ENCODE measurements around the gene YIPF1.

YIPF1 gene

GRCh38 chr1:53906121-53906520 is 16.5 kb upstream of the YIPF1 start:
- no peak for TF ChIP-seq CTCF (IDR thresholded peaks at IDR 0.05)
- DNase-seq (ENCODE audit: low spot score): no peak
- H3K4me3 ChIP-seq: no peak overlapping the region
- no peak overlapping the region for H3K27ac ChIP-seq

- no peak for DNase-seq (ENCODE audit: low spot score)
- Histone ChIP-seq H3K4me3 (no peak overlapping the region), H3K27ac (no peak overlapping the region)
- TF ChIP-seq CTCF (IDR thresholded peaks at IDR 0.05): no peak
Observed at GRCh38 chr1:53905509-53905908, 15.9 kb upstream of the YIPF1 start.

- Histone ChIP-seq H3K27ac (no peak overlapping the region), H3K4me3 (no peak overlapping the region)
- DNase-seq (ENCODE audit: low spot score): no peak
- TF ChIP-seq CTCF (IDR thresholded peaks at IDR 0.05): no peak
Observed at GRCh38 chr1:53902235-53903138, 12.9 kb upstream of the YIPF1 start.

- TF ChIP-seq CTCF (IDR thresholded peaks at IDR 0.05): no peak
- DNase-seq (ENCODE audit: low spot score): no peak
- Histone ChIP-seq H3K27ac (no peak overlapping the region), H3K4me3 (no peak overlapping the region)
Observed at GRCh38 chr1:53899708-53900107, 10.1 kb upstream of the YIPF1 start.

- DNase-seq (ENCODE audit: low spot score): no peak
- TF ChIP-seq CTCF (IDR thresholded peaks at IDR 0.05): no peak
- Histone ChIP-seq H3K4me3 (no peak overlapping the region), H3K27ac (no peak overlapping the region)
Observed at GRCh38 chr1:53899206-53899628, 9.6 kb upstream of the YIPF1 start.

GRCh38 chr1:53896635-53897229 is 7.1 kb upstream of the YIPF1 start:
- peak overlapping the region in 1 of 2 donors; percentile 70 for H3K27ac ChIP-seq
- H3K4me3 ChIP-seq: no peak overlapping the region
- no peak for TF ChIP-seq CTCF (IDR thresholded peaks at IDR 0.05)
- DNase-seq (ENCODE audit: low spot score): no peak

GRCh38 chr1:53895421-53895820 is 5.8 kb upstream of the YIPF1 start:
- DNase-seq (ENCODE audit: low spot score): no peak
- TF ChIP-seq CTCF (IDR thresholded peaks at IDR 0.05): no peak
- no peak overlapping the region for H3K27ac ChIP-seq

More at GRCh38 chr1:53895421-53895820, 5.8 kb upstream of the YIPF1 start:
- no peak overlapping the region for H3K4me3 ChIP-seq

All from coronary artery (tissue), 2 donors.